Activated naive CD4-positive, alpha-beta T cell treated with anti-CD3 and anti-CD28 coated beads, Interleukin-2, amount 10 ng/mL, durations not matched to agents 7 days and 5 days (primary cell): ENCODE measurements around the gene PDCD4.
A peak's percentile ranks its signal among the peaks of the same experiment; 100 is the strongest.

Source experiments
- CTCF ChIA-PET: fragments of 350-600 bp; sonication (Branson Sonifier 250); formaldehyde crosslinking; loops from one replicate; lab custom pipeline; 2021; ENCODE audit warnings: antibody characterized with exemption; lab: Charles Lee
- DNase-seq: peaks from one replicate; pipeline ENCODE4 v3.0.0-alpha.2; 2020
- H3K27ac Mint-ChIP-seq: one replicate; pipeline ENCODE4 v1.8.0; 2021; ENCODE audit warnings: mild to moderate bottlenecking, moderate library complexity, mixed read lengths
- H3K27me3 Mint-ChIP-seq: one replicate; pipeline ENCODE4 v1.8.0; 2021; ENCODE audit warnings: mild to moderate bottlenecking, mixed read lengths
- H3K36me3 Mint-ChIP-seq: one replicate; pipeline ENCODE4 v1.8.0; 2021; ENCODE audit warnings: mixed read lengths
- H3K4me1 Mint-ChIP-seq: one replicate; pipeline ENCODE4 v1.8.0; 2021; ENCODE audit warnings: mixed read lengths
- H3K4me3 Mint-ChIP-seq: one replicate; pipeline ENCODE4 v1.8.0; 2021; ENCODE audit warnings: mild to moderate bottlenecking, moderate library complexity, mixed read lengths
- H3K9me3 Mint-ChIP-seq: one replicate; pipeline ENCODE4 v1.8.0; 2021; ENCODE audit warnings: mixed read lengths

The PDCD4 gene

DNA sequence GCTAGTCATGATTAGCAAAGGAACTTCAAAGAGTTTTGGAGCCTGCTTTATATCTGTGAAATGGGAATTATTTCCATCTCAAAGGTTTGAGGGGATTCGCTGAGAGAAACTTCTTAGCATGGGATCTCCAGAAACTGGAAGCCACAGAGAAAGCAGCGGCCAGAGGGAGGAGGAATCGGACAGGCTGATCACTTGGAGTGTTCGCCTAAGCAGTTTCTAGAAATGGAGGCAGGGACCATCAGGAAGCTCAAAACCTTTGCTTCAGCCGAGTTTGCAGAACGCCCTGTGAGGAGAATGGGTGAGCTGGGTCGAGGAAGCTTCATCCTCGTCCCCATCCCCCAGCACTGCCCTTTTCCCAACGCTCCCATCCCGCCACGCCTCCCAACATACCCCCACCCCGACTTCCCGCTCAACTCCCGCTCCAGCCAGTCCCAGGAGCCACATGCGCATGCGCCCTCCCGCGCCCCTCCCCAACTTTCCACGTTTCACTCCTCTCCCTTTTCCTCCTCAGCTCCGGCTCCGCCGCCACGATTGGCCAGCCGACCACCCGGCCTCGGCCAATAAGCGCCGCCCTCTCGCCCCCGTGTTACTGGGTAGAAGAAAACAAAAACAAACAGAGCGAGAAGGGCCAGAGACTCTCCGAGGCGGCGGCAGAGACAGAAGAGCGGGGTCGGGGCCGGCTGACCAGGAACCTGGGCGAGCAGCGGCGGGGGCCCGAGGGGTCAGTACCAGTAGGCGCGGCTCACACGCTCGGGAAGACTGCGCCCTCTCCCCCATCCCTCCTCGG lies at the start of gene PDCD4:
Gene PDCD4, plus strand, starts transcription at position 631 of the 787 bp plus-strand sequence. CDS start 4,100 bp downstream, outside the sequence.
- CTCF ChIA-PET, result interaction anchor here (1.0 kb wide), 2 partner anchors 14 to 68 kb away, joined by 3 to 4 read pairs; no protein-coding TSS in a partner anchor
- peak within 1 kb of the TSS; percentile 94 for H3K27ac Mint-ChIP-seq
- no peaks in the 10 kb centered on the region for H3K9me3 Mint-ChIP-seq
- H3K36me3 Mint-ChIP-seq, result peaks cover 23% of the 10 kb centered on the region
- no peaks in the 10 kb centered on the region for H3K27me3 Mint-ChIP-seq
- peak within 1 kb of the TSS; percentile 89 for H3K4me3 Mint-ChIP-seq
- peak; percentile 97 for DNase-seq
- H3K4me1 Mint-ChIP-seq, result peaks cover 75% of the 10 kb centered on the region

DNA sequence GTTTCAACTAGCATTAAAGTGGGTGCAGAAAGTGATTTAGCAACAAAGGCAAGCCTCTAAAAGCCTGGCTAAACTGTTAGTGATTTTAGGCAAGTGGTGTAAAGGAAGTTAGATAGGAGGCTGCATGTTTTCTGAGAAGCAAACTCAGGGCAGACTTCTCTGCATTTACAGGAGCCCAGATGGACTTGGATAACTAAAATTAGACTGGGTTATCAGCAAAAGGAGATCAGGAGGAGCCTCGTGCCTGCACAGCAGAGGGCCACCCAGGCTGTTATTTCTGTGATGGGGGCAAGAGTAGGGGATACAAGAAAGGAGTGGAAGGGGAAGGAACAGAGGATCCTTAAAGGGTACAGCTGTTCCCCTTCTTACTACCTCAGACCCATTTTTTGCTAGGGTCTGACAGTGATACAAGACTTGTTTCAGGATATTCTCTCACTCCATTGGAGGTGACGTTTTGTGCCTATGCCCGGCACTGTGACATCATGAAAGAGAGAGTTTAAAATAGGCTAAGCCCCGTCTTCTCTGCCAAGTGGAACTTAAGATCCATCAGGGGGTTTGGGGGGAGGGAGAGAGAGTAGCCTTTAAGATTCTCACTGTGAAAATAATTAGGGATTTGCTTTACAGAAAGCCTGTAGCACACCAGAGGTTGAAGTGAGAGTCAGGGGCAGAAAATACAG lies 49.6 kb upstream of the PDCD4 start:
- Mint-ChIP-seq H3K4me3 (no peak overlapping the region), H3K27me3 (peaks cover 18% of the 10 kb centered on the region), H3K9me3 (no peaks in the 10 kb centered on the region), H3K36me3 (no peaks in the 10 kb centered on the region), H3K27ac (no peak overlapping the region), H3K4me1 (peaks cover 13% of the 10 kb centered on the region)
- CTCF ChIA-PET, result no interaction called here
- no peak for DNase-seq

DNA sequence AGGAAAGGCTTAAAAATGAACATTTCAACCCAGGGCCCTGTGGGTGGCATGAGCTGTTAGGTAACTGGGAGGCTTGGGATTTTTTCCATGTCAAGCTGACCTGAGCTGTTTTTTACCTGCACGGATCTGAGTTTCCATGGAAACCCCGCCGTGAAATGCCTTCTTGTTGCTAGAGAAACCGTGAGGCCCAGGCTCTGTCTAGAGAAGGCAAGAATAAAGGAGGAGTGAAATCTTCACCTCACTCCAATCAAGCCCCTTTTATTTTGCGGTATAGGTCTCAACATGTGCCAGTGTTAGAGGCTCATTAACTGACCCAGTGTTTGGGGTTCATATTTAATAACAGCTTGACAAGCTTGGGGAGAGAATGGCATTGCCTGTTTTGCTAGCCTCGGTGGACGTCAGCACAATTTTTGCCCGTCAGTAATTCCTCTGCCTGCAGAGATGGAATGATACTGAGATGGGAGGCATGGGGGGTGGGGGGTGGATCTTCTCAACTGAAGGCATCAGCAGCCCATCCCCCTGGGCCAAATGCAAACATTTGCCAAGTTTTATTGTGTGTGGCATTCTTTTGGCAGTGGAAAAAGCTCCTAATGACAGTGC lies 48.9 kb upstream of the PDCD4 start:
- CTCF ChIA-PET, result no interaction called here
- H3K4me3 Mint-ChIP-seq, result no peak overlapping the region

DNA sequence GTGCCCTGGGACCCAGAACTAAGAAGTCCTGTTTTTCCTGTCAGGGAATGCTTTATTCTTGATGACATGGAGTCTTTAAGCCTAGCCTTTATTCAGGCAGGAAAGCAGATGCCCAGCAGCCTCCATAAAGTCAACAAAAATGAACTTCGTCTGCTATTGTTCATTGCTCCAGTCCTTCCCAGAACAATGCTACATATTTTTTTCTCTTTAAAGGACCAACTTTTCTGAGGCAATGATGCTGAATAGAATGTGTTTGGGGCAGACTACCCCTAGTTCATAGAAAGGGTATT lies 47.6 kb upstream of the PDCD4 start:
- no peak overlapping the region for H3K27ac Mint-ChIP-seq
- peaks cover 7% of the 10 kb centered on the region for H3K4me1 Mint-ChIP-seq
- CTCF ChIA-PET, result no interaction called here
- no peaks in the 10 kb centered on the region for H3K9me3 Mint-ChIP-seq
- no peaks in the 10 kb centered on the region for H3K36me3 Mint-ChIP-seq
- no peak for DNase-seq
- peaks cover 19% of the 10 kb centered on the region for H3K27me3 Mint-ChIP-seq
- no peak overlapping the region for H3K4me3 Mint-ChIP-seq

More for the DNA sequence above, 48.9 kb upstream of the PDCD4 start:
- Mint-ChIP-seq H3K9me3 (no peaks in the 10 kb centered on the region), H3K27me3 (peaks cover 19% of the 10 kb centered on the region), H3K4me1 (peaks cover 7% of the 10 kb centered on the region), H3K36me3 (no peaks in the 10 kb centered on the region), H3K27ac (no peak overlapping the region)
- DNase-seq, result no peak

DNA sequence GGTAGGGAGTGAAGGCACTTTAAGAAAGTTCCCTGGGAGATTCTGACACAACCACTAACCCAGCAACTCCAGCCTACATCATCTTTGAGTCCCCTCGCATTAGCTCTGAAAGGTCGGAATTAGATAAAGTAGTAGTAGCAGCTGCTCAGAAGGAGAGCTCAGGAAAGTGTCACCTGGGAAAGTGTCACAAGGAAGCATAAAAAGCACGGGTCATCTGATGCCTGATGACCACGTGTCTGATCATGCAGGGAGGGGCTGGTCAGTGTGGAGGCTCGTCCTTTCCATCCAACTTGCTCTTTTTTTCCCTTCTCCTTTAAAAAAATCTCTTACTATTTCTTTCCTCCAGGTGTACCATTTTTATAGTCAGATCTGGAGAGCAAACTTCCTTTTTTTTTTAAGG lies 47.1 kb upstream of the PDCD4 start:
- H3K27me3 Mint-ChIP-seq, result peaks cover 19% of the 10 kb centered on the region
- H3K4me3 Mint-ChIP-seq, result no peak overlapping the region
- H3K27ac Mint-ChIP-seq, result no peak overlapping the region
- DNase-seq, result no peak
- CTCF ChIA-PET, result interaction anchor here (0.8 kb wide), 1 partner anchor 21 kb away, joined by 3 read pairs; no protein-coding TSS in a partner anchor
- no peaks in the 10 kb centered on the region for H3K36me3 Mint-ChIP-seq
- peaks cover 7% of the 10 kb centered on the region for H3K4me1 Mint-ChIP-seq
- no peaks in the 10 kb centered on the region for H3K9me3 Mint-ChIP-seq

DNA sequence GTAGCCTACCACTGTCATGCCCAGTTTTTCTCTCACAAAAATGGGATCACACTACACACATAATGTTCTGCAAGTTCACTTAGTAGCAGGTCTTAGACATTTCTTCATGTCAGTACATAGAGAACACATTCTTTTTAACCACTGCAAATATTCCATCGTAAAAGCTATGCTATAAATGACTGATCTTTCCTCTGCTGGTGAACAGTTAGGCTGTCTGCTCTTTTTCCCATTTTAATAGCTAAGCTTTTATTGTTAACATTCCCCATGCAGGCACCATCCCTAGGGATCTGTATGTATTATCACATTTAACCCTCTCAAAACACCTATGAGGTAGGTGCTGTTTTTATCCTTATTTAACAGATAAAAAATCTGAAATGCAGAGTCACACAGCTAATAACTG lies 46.2 kb upstream of the PDCD4 start:
- CTCF ChIA-PET, result interaction anchor here (0.8 kb wide), 1 partner anchor 21 kb away, joined by 3 read pairs; no protein-coding TSS in a partner anchor

DNA sequence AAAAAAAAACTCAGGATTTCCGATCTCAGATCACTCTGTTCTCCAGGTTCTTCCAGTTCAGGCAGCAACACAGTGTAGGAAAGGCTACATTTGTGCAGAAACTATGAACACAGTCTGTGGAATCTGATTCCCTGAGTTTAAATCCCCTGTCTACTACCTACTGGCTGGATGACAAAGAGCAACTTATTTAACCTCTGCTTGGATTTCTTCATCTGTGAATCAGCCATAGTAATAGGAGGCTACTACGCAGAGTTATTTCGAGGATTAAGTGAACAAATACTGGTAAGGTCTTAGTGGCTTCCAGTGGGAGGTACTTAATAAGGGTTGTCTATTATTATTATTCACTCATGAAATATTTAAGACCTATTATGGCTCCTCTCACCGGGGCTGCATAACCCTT lies 44.3 kb upstream of the PDCD4 start:
- DNase-seq, result no peak
- peaks cover 19% of the 10 kb centered on the region for H3K27me3 Mint-ChIP-seq
- no peak overlapping the region for H3K4me3 Mint-ChIP-seq
- no peaks in the 10 kb centered on the region for H3K36me3 Mint-ChIP-seq
- CTCF ChIA-PET, result interaction anchor here (0.8 kb wide), 2 partner anchors 23 to 66 kb away, joined by 3 read pairs; no protein-coding TSS in a partner anchor
- no peak overlapping the region for H3K27ac Mint-ChIP-seq
- H3K4me1 Mint-ChIP-seq, result peaks cover under 1% of the 10 kb centered on the region
- no peaks in the 10 kb centered on the region for H3K9me3 Mint-ChIP-seq

More for the DNA sequence above, 46.2 kb upstream of the PDCD4 start:
- Mint-ChIP-seq H3K9me3 (no peaks in the 10 kb centered on the region), H3K27ac (no peak overlapping the region), H3K27me3 (peaks cover 19% of the 10 kb centered on the region), H3K4me1 (peaks cover 7% of the 10 kb centered on the region), H3K4me3 (no peak overlapping the region), H3K36me3 (no peaks in the 10 kb centered on the region)
- DNase-seq, result no peak

DNA sequence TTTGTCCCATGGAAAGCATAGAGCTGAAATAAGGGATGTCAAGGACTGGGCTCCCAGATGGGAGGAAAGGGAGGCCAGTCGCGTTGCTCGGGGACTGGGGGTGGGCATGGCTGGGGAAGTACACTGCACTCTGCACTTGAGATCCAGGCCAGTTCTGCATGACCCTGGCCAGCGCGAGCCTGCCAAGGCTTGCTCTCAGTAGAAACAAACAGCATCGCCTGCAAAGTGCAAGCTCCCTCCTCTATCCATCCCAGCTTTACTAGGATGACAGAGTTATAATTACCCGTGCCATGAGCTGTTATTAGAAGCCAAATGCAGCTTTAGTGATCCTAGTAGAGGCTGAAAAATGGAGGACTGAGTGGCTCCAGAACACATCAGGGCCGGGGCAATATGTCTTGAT lies 43.9 kb upstream of the PDCD4 start:
- DNase-seq, result no peak
- Mint-ChIP-seq H3K9me3 (no peaks in the 10 kb centered on the region), H3K4me3 (no peak overlapping the region), H3K36me3 (no peaks in the 10 kb centered on the region), H3K27me3 (peaks cover 19% of the 10 kb centered on the region), H3K4me1 (no peaks in the 10 kb centered on the region), H3K27ac (no peak overlapping the region)
- CTCF ChIA-PET, result interaction anchor here (0.8 kb wide), 1 partner anchor 24 kb away, joined by 3 read pairs; no protein-coding TSS in a partner anchor

DNA sequence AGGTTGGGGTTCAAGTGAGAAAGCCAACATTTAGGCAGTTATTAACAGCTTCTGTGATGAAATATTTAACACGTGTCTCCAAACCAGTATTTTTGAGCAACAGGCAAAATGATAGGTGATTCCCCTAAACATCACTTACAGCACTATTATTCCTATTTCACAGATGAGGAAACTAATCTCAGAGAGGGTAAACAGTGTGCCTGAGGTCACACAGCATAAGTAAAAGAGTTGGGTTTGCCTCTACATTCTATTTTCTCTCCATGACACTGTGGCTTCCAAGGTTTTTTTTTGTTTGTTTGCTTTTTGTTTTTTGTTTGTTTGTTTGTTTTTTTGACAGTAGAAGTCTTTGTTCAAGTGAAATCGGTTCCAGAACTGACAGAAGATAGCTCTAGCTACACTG lies 43.2 kb upstream of the PDCD4 start:
- no peak for DNase-seq
- H3K27me3 Mint-ChIP-seq, result peaks cover 19% of the 10 kb centered on the region
- H3K27ac Mint-ChIP-seq, result no peak overlapping the region
- CTCF ChIA-PET, result interaction anchor here (0.8 kb wide), 1 partner anchor 24 kb away, joined by 3 read pairs; no protein-coding TSS in a partner anchor
- H3K9me3 Mint-ChIP-seq, result no peaks in the 10 kb centered on the region
- peaks cover 3% of the 10 kb centered on the region for H3K4me1 Mint-ChIP-seq
- no peak overlapping the region for H3K4me3 Mint-ChIP-seq
- H3K36me3 Mint-ChIP-seq, result no peaks in the 10 kb centered on the region

DNA sequence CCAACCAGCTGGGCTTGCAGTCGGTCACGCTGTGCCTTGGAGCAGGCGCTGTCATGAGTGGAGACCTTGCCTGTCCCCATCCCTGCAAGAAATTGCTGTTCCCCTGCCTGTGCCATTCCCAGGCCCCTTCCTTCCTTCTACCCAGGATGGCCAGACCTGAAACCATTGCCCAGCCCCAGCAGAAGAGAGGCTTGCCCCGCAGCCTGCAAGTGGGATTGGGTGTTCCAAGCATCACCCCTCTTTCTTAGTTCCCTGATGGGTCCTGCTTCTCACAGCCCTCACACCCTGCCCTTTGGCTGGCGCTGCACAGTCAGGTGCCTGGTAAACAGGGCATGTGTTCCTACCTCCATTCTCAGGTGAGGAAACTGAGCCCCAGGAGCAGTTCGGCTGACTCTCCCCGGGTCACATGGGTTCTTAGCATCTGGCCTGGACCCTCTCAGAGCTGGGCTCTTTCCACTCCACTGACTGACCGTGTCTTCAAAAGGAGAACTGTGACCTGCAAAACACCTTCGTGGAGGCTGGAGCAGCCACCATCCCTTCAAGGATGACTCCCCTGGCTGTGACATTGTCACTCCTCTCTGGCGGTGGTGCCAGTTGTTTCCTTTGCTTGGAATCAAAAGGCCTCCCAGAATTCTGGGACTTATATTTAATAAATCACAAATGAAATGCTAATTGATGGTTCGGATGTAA lies 41.9 kb upstream of the PDCD4 start:
- peaks cover 15% of the 10 kb centered on the region for H3K4me1 Mint-ChIP-seq
- CTCF ChIA-PET, result no interaction called here
- H3K4me3 Mint-ChIP-seq, result no peak overlapping the region
- H3K9me3 Mint-ChIP-seq, result no peaks in the 10 kb centered on the region
- peaks cover 13% of the 10 kb centered on the region for H3K27me3 Mint-ChIP-seq
- no peaks in the 10 kb centered on the region for H3K36me3 Mint-ChIP-seq
- no peak overlapping the region for H3K27ac Mint-ChIP-seq
- no peak for DNase-seq

DNA sequence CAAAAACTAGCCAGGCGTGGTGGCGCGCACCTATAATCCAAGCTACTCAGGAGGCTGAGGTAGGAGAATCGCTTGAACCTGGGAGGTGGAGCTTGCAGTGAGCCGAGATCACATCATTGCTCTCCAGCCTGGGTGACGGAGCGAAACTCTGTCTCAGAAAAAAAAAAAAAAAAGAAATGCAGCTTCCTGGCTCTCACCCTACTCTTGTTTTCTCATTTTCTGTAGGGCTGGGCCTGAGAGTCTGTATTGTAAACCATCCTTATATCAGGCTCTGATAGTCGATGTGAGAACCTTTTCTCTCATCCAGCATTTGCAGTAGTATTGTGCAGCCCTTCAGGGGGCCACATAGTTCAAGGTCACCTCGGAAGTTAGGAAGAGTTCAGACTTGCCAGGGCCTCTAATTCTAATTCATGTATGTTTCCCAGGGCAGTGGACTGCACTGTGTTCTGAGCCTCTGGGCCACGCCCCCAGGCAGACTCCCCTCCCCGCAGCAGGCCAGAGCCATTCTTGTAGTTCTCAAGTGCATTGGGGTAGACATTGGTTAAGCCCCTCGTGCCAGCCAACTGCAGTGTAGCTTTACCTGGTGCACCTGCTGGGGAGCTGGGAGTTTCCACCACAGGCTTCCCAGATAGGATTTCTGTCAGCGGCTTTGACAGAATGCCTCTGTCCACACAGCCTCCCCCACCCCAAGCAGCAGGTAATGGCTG lies 38.3 kb upstream of the PDCD4 start:
- H3K9me3 Mint-ChIP-seq, result no peaks in the 10 kb centered on the region
- peaks cover 4% of the 10 kb centered on the region for H3K36me3 Mint-ChIP-seq
- no peaks in the 10 kb centered on the region for H3K27me3 Mint-ChIP-seq
- H3K4me3 Mint-ChIP-seq, result no peak overlapping the region
- CTCF ChIA-PET, result interaction anchor here (0.6 to 1.3 kb wide), 3 partner anchors 30 to 194 kb away, joined by 3 read pairs; no protein-coding TSS in a partner anchor
- peak; percentile 28 for DNase-seq
- peaks cover 39% of the 10 kb centered on the region for H3K4me1 Mint-ChIP-seq
- H3K27ac Mint-ChIP-seq, result peak overlapping the region; percentile 20

DNA sequence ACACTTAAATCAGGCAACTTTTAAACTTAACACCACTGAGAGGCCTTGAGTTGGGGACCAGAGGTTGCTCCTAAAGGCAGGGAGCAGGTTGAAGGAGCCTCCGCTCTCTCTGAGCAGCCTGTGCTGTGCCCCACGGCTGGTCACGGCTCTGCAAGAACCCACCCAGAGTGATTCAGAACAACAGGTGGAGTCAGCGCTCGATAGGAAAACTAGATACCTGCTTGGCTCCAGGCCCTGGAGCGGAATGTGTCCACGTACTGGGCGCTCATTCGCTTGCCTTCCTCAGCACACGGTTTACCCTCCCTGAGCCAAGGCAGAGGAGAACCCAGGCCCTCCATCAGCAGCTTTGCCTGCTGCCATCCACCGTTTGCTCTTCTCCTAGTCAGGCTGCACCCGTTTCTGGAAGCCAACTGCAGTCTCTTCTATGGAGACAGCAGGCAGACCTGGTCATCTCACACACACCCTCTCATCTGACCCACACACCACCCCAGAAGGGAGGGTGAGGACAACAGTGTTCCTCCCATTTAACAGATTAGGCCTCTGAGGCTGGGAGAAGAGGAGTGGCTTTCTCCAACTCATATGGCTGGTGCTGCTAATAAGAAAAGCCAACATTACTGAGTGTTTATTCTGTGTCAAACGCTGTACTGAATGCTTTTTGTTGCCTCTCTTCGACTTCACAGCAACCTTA lies 37.6 kb upstream of the PDCD4 start:
- H3K9me3 Mint-ChIP-seq, result no peaks in the 10 kb centered on the region
- DNase-seq, result no peak
- CTCF ChIA-PET, result interaction anchor here (0.7 to 3.1 kb wide), 2 partner anchors 24 to 31 kb away, joined by 3 to 13 read pairs; no protein-coding TSS in a partner anchor
- H3K4me3 Mint-ChIP-seq, result no peak overlapping the region
- peak overlapping the region; percentile 76 for H3K27ac Mint-ChIP-seq
- H3K27me3 Mint-ChIP-seq, result no peaks in the 10 kb centered on the region
- H3K4me1 Mint-ChIP-seq, result peaks cover 39% of the 10 kb centered on the region
- peaks cover 4% of the 10 kb centered on the region for H3K36me3 Mint-ChIP-seq
